Glomerular visceral epithelial cell (primary cell): ENCODE data around the gene ARVCF.

Experiments
- DNase-seq: peaks from one replicate; pipeline ENCODE4 v3.0.0-alpha.2; 2016; ENCODE audit errors: extremely low spot score

ARVCF gene

GRCh38 chr22:19986410-19987341 is 29.9 kb downstream of the ARVCF start:
- DNase-seq: peak; percentile 75

- no peak for DNase-seq
Measured at GRCh38 chr22:19986011-19986409, 30.6 kb downstream of the ARVCF start.

GRCh38 chr22:19984851-19985811 is 31.5 kb downstream of the ARVCF start:
- DNase-seq: no peak

GRCh38 chr22:19984201-19984753 is 32.3 kb downstream of the ARVCF start:
- peak; percentile 74 for DNase-seq

- DNase-seq: no peak
Measured at GRCh38 chr22:19983741-19984140, 32.9 kb downstream of the ARVCF start.

- no peak for DNase-seq
Measured at GRCh38 chr22:19982991-19983578, 33.5 kb downstream of the ARVCF start.

- DNase-seq: no peak
Measured at GRCh38 chr22:19981961-19982920, 34.4 kb downstream of the ARVCF start.

GRCh38 chr22:19981171-19981960 is 35.3 kb downstream of the ARVCF start:
- DNase-seq: no peak

- DNase-seq: no peak
Measured at GRCh38 chr22:19980766-19981165, 35.9 kb downstream of the ARVCF start.

GRCh38 chr22:19979712-19980493 is 36.7 kb downstream of the ARVCF start:
- no peak for DNase-seq

GRCh38 chr22:19978748-19979147 is 37.9 kb downstream of the ARVCF start:
- no peak for DNase-seq

- no peak for DNase-seq
Measured at GRCh38 chr22:19977296-19978243, 39.1 kb downstream of the ARVCF start.

- no peak for DNase-seq
Measured at GRCh38 chr22:19976671-19977070, 40.0 kb downstream of the ARVCF start.

GRCh38 chr22:19975707-19976035 is 41.0 kb downstream of the ARVCF start:
- no peak for DNase-seq

- no peak for DNase-seq
Measured at GRCh38 chr22:19974935-19975706, 41.5 kb downstream of the ARVCF start.

GRCh38 chr22:19974268-19974861 is 42.3 kb downstream of the ARVCF start:
- peak; percentile 24 for DNase-seq
